Erythroblast (primary cell): ENCODE results near the gene APLNR.

Experiments
- DNase-seq, 2 experiments: peaks; one replicate each; lab custom pipeline; 2025; lab: John Stamatoyannopoulos, UW
- GATA1 ChIP-seq: IDR thresholded peaks from 2 replicates; pipeline ENCODE4 v1.6.1; 2011; ENCODE audit warnings: low read depth, mild to moderate bottlenecking, control low read depth, low read length, moderate library complexity
- POLR2A ChIP-seq: IDR thresholded peaks from 2 replicates; pipeline ENCODE4 v1.6.1; 2011; ENCODE audit warnings: mild to moderate bottlenecking, low read length

The APLNR gene

GRCh38 chr11:57191311-57192219, 45.5 kb downstream of the APLNR start:
- no peak for DNase-seq
- TF ChIP-seq GATA1, result no peak
- TF ChIP-seq POLR2A, result no peak

- DNase-seq, result no peak
- no peak for TF ChIP-seq POLR2A
- no peak for TF ChIP-seq GATA1
Measured at GRCh38 chr11:57190548-57190947, 46.5 kb downstream of the APLNR start.
